Activated naive CD4-positive, alpha-beta T cell treated with anti-CD3 and anti-CD28 coated beads, Interleukin-2, amount 50 U/mL, for 72 hours (primary cell): ENCODE measurements around the gene ISX. TPM values are rescaled to one million over a fixed set of nuclear protein-coding genes. Genes with fewer than 3 reads are reported as not detected.
A peak's percentile ranks its signal among the peaks of the same experiment; 100 is the strongest.

Experiments used
- ATAC-seq, 2 donors: fragments of 150-1000 bp; cut with Tn5 transposase; 2 replicates each; pipeline ENCODE4 v1.10.0; 2021; ENCODE audit warnings: mild to moderate bottlenecking in 2 of 2, moderate library complexity in 2 of 2
- DNase-seq, 2 donors: peaks; one replicate each; pipeline ENCODE4 v3.0.0; 2021 to 2022; ENCODE audit warnings: low spot score in 2 of 2
- H3K27ac Mint-ChIP-seq, 2 donors: one replicate each; pipeline ENCODE4 v1.8.0; 2022; ENCODE audit warnings: mild to moderate bottlenecking in 2 of 2, mixed read lengths in 2 of 2
- H3K36me3 Mint-ChIP-seq, 2 donors: one replicate each; pipeline ENCODE4 v1.8.0; 2022; ENCODE audit warnings: mixed read lengths in 2 of 2
- H3K9me3 Mint-ChIP-seq, 2 donors: one replicate each; pipeline ENCODE4 v1.8.0; 2022; ENCODE audit warnings: mixed read lengths in 2 of 2
- total RNA-seq, 2 donors: library from RNA; stranded (reverse); gene quantifications; one replicate each; pipeline ENCODE4 v1.2.3, GENCODE V29; 2022

ISX gene
- total RNA-seq, 2 donors from 2014 or later, result not detected

DNA sequence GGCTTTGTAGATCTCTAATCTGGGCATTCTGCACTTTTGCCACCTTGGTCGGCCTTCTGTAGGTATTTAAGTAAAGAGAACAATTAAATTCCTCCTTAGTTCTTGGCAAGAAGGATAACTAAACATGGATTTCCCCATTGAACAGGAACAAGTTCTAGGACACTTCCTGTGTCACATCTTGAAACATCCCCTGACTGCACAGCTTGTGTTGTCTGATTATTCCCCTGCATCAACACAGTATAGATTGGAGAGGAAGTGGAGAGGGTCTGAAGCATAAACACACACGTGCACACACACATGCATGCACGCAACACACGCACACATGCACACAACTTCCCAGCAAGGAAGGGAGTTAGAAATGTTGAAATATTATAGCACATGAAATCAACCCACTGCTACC, 8.6 kb downstream of the ISX start:
- no peak for ATAC-seq

GRCh38 chr22:35076630-35077029, 10.7 kb downstream of the ISX start:
- no peaks in the 10 kb centered on the region for H3K36me3 Mint-ChIP-seq
- H3K9me3 Mint-ChIP-seq, result peaks cover 0 to 11% of the 10 kb centered on the region in 2 donors
- DNase-seq (no peak), ATAC-seq (no peak)
- H3K27ac Mint-ChIP-seq, result no peak overlapping the region

More for the DNA sequence above, 8.6 kb downstream of the ISX start:
- H3K27ac Mint-ChIP-seq, result no peak overlapping the region
- DNase-seq, result no peak
- H3K9me3 Mint-ChIP-seq, result peaks cover 0 to 11% of the 10 kb centered on the region in 2 donors
- H3K36me3 Mint-ChIP-seq, result no peaks in the 10 kb centered on the region

DNA sequence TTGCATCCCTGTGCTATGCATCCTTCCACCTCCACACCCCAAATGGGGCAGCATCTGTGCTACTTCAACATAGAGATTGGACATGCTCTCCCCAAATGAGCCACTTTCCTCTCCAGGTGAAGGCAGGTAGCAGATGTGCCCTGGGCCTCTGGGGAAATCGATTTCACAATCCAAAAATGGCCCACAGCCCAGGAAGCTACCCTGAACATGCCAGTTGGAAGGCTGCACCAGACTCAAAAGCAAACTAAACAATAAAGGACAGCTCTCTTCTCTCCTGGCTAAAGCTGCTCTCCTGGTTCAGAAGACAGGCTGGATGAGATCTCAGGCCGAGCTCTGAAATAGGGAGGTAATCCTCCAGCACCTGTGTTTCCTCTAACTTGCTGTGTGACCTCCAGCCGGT, 19.7 kb downstream of the ISX start:
- Mint-ChIP-seq H3K9me3 (peaks cover 5 to 9% of the 10 kb centered on the region in 2 donors), H3K36me3 (peaks cover 0 to 10% of the 10 kb centered on the region in 2 donors), H3K27ac (peak overlapping the region in 1 of 2 donors; percentile 69)
- DNase-seq (no peak), ATAC-seq (no peak)

GRCh38 chr22:35089139-35089538, 23.2 kb downstream of the ISX start:
- no peak for ATAC-seq

GRCh38 chr22:35092406-35092805, 26.4 kb downstream of the ISX start:
- peaks cover 0 to 4% of the 10 kb centered on the region in 2 donors for H3K9me3 Mint-ChIP-seq
- ATAC-seq, result no peak
- no peak overlapping the region for H3K27ac Mint-ChIP-seq
- no peaks in the 10 kb centered on the region for H3K36me3 Mint-ChIP-seq
- no peak for DNase-seq

More at GRCh38 chr22:35089139-35089538, 23.2 kb downstream of the ISX start:
- no peak for DNase-seq
- Mint-ChIP-seq H3K9me3 (peaks cover 0 to 4% of the 10 kb centered on the region in 2 donors), H3K36me3 (peaks cover 0 to 1% of the 10 kb centered on the region in 2 donors), H3K27ac (no peak overlapping the region)

GRCh38 chr22:35098921-35099320, 33.0 kb downstream of the ISX start:
- Mint-ChIP-seq H3K9me3 (no peaks in the 10 kb centered on the region), H3K36me3 (no peaks in the 10 kb centered on the region), H3K27ac (no peak overlapping the region)
- ATAC-seq (no peak), DNase-seq (no peak)

DNA sequence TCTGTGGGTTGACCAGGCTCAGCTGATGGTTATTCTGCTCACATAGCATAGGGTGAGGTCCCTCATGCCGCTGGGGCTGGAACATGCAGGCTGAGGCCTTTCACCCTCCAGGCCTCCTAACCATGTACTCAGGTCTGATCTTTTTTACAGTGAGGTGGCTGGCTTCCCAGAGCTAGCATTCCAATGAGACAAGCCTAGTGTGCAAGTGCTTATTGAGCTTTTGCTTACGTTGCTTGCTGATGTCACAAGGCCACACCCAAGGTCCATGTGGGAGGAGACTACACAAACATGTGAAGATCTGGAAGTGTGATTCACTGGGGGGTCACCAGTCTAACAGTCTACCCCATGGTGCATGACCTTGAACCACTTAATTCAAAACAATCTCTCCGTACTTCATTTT, 33.9 kb downstream of the ISX start:
- H3K9me3 Mint-ChIP-seq, result no peaks in the 10 kb centered on the region
- ATAC-seq, result no peak
- peak overlapping the region in 1 of 2 donors; percentile 8 for H3K27ac Mint-ChIP-seq
- no peaks in the 10 kb centered on the region for H3K36me3 Mint-ChIP-seq
- no peak for DNase-seq

DNA sequence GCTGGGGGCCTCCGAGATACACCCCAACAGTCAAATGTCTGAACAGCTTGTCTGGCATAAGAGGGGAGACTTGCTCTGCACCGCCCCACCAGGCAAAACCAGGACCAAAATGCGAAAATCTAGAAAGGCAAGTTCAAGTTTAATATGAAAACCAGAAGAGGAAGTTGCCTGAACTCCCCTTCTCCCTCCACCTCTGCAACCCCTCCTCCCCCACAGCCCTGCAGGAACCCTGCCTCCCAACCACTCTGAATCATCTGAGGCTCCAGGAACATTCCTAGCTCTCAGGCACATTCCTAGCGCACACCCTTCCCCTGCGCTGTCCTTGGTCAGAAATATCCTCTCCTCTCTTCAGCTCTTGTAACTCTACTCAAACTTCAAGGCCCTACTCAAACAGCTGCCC, 36.7 kb downstream of the ISX start:
- DNase-seq (no peak), ATAC-seq (no peak)
- Mint-ChIP-seq H3K36me3 (peaks cover 0 to under 1% of the 10 kb centered on the region in 2 donors), H3K27ac (no peak overlapping the region), H3K9me3 (peaks cover 0 to 2% of the 10 kb centered on the region in 2 donors)

DNA sequence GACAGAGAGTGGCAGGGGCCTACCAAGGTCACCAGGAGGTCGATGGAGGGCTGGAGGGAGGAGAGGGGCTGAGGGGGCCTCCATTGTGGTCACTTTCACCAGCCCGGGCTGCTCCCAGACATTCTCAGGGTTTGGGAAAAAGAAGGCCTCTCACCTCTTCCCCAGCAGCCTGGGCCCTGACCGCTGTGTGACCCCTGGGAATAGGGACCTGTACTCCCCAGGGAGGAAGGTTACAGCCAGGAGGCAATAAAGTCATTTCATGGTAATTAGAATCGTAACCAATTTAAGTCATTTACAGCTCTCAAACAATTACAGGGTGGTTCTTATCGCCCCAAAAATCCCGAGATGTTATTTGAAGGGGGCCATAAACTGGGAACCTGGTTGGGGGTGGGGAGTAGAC, 37.8 kb downstream of the ISX start:
- peaks cover 0 to 4% of the 10 kb centered on the region in 2 donors for H3K36me3 Mint-ChIP-seq
- H3K27ac Mint-ChIP-seq, result no peak overlapping the region
- H3K9me3 Mint-ChIP-seq, result peaks cover 3 to 10% of the 10 kb centered on the region in 2 donors
- DNase-seq (no peak), ATAC-seq (no peak)

DNA sequence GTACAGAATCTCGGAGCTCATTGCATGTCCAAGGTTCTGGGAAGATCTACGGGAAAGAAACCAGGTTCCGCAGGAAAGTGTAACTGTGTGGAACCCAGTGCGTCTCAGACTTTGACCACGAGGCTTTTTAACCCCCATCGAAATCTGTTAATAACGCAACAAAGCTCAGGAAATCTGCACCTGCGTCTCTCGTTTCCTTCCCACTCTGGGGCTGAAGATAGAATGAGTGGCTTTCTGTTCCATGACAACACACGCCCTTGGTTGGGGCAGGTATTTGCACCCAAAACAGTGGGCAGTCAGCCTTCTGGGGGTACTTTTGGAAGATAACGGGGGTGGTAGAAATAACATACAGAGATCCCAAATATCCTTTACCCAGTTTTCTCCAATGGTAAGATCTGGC, 38.5 kb downstream of the ISX start:
- ATAC-seq, result no peak
- Mint-ChIP-seq H3K9me3 (peaks cover 3 to 10% of the 10 kb centered on the region in 2 donors), H3K36me3 (peaks cover 0 to 4% of the 10 kb centered on the region in 2 donors), H3K27ac (no peak overlapping the region)
- no peak for DNase-seq

DNA sequence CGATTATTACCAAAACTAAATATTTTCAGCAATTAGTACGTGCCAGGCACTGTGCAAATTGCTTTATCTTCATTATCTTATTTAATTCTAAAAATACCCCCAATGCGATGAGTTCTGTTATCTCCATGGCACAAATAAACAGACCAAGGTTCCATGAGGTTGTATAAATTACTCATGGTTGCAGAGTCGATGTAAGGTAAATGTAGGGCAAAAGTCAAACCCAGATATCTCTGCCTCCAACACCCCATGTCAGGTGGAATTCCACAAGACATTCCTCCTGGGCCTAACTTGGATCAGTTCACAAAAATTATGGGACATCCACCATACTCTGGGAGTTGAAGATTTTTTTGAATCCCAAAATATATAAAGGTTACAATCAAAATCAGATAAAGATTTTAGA, 43.7 kb downstream of the ISX start:
- H3K36me3 Mint-ChIP-seq, result peaks cover 0 to 4% of the 10 kb centered on the region in 2 donors
- H3K27ac Mint-ChIP-seq, result no peak overlapping the region
- ATAC-seq (no peak), DNase-seq (no peak)
- peaks cover 3 to 10% of the 10 kb centered on the region in 2 donors for H3K9me3 Mint-ChIP-seq

DNA sequence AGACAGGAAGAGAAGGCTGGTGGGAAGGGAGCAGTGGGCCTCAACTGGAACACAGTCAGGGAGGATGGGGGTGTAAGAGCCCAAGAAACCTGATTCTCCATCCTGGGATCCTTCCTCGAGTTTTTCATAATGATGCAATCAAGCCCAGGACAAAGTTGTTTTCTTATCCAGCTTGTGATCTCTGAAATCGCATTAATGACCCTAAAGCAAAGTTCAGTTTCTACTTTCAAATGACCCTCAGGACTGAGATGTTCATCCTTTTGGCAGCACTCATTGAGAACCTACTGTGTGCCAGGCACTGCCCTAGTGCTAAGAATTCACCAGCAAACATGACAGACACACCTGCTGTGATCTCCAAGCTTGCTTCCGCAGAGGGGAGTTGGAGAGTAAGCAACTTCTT, 45.3 kb downstream of the ISX start:
- no peak for DNase-seq
- ATAC-seq, result no peak
- peaks cover 3 to 10% of the 10 kb centered on the region in 2 donors for H3K9me3 Mint-ChIP-seq
- H3K36me3 Mint-ChIP-seq, result peaks cover 0 to 4% of the 10 kb centered on the region in 2 donors
- H3K27ac Mint-ChIP-seq, result no peak overlapping the region

GRCh38 chr22:35113341-35113740, 47.4 kb downstream of the ISX start:
- ATAC-seq (no peak), DNase-seq (no peak)
- Mint-ChIP-seq H3K36me3 (no peaks in the 10 kb centered on the region), H3K9me3 (peaks cover 3% of the 10 kb centered on the region in 2 donors), H3K27ac (peak overlapping the region in 1 of 2 donors; percentile 39)

DNA sequence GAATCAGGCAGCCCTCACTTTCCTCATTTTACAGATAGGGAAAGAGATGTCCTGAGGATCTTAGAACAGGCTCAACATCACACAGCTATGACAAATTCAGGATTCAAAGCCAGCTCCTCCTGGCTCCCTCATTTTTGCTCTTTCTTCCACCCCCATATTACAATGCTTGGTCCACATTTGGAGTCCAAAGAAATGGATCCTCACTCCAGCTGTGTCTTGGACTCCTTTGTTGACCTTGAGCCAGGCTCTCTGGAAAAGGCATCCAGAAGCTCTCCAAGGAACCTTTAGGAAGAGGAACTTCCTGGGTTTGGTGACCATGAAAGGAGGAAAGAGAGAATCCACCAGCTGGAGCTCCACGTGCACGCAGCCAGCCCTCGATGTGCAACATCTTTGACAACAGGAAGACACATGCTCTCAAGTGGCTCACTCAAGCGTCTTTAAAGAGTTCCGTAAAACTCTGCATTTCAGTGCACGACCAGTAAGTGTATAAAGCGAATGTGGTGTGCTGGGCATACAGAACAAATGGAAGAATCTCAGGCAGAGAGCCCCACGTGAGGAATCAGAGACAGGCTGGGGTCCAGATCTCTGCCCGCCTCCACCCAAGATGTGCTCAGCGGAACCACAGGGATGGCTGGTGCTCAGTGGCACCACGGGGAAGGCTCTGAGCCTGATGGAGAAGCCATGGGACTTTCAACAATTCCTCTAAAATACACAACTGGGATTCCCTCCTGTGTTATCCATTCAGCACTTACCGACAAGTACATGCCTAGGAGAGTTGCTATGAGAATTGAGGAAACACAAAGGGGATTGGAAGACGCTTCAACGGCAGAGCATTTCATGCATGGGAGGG, 48.4 kb downstream of the ISX start:
- no peaks in the 10 kb centered on the region for H3K9me3 Mint-ChIP-seq

DNA sequence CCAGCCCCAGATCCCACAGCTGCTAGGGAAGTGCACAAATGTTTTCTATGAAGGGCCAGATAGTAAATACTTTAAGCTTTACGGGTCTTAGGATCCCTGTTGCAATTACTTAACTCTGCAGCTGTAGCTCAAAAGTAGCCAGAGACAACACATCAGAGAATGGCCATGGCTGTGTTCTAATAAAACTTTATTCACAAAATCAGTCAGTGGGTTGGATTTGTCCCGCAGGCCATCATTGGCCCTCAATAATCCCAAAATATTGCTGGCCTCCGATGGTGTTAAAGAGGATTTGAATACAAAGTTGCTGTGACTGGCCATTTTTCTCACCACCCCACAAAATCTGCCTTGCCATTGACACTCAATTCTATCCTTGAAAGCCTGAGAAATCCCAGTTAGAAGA, 49.6 kb downstream of the ISX start:
- ATAC-seq (no peak), DNase-seq (no peak)
- Mint-ChIP-seq H3K36me3 (no peaks in the 10 kb centered on the region), H3K27ac (peak overlapping the region in 1 of 2 donors; percentile 62), H3K9me3 (no peaks in the 10 kb centered on the region)

More for the DNA sequence above, 48.4 kb downstream of the ISX start:
- no peak for DNase-seq
- H3K27ac Mint-ChIP-seq, result no peak overlapping the region
- ATAC-seq, result no peak
- no peaks in the 10 kb centered on the region for H3K36me3 Mint-ChIP-seq

DNA sequence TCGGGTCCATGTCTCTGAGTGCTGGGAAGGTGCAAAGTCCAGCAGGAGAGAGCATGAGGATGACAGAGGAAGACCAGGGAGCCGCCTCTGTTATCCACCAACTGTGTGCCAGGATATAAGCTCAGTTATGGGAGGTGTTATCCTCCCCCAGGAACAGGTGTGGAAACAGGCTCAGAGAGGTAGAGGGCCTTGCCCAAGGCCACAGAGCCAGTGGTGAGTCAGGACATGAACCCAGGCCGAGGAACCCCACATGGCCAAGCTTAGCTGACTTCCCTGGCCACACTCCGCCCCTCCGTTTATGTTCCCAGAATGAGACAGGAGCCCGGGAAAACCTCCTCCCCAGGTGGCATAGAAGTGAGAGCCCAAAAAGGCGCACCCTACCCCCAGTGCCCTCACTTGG, 50.3 kb downstream of the ISX start:
- Mint-ChIP-seq H3K27ac (no peak overlapping the region), H3K9me3 (no peaks in the 10 kb centered on the region), H3K36me3 (no peaks in the 10 kb centered on the region)
- DNase-seq (no peak), ATAC-seq (no peak)

- ATAC-seq (no peak), DNase-seq (no peak)
- Mint-ChIP-seq H3K36me3 (no peaks in the 10 kb centered on the region), H3K9me3 (no peaks in the 10 kb centered on the region), H3K27ac (no peak overlapping the region)
Observed at GRCh38 chr22:35116817-35117216, 50.9 kb downstream of the ISX start.

DNA sequence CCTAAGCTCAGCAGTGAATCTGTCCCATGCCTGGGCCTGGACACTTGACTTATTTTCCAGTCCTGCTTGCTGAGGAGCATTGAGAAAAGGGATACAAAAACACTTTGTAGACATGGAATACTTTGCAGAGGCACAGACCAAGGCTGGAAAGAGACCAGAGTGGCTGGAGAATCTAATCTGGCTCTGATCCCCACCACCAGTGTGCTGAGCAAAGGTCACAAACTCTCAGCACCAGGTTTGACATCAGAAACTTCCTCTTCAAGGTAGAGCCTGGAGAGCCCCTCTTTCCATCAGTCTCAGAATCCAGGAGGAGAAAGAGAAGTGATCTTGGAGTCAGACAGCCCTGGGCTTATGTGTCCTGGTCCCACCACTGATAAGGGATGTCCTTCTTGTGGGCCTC, 53.5 kb downstream of the ISX start:
- ATAC-seq (no peak), DNase-seq (no peak)
- H3K27ac Mint-ChIP-seq, result no peak overlapping the region
- no peaks in the 10 kb centered on the region for H3K36me3 Mint-ChIP-seq
- H3K9me3 Mint-ChIP-seq, result no peaks in the 10 kb centered on the region
